NT2/D1 (cell line): ENCODE measurements around the gene DYRK1A.

Source experiments
- YY1 ChIP-seq: IDR thresholded peaks from 2 replicates; pipeline ENCODE4 v1.6.1; 2011; ENCODE audit not compliant: insufficient read length, insufficient read depth
- ZNF274 ChIP-seq: IDR thresholded peaks from 2 replicates; pipeline ENCODE4 v1.6.1; 2011; ENCODE audit warnings: mild to moderate bottlenecking, low read depth, low read length

DNA sequence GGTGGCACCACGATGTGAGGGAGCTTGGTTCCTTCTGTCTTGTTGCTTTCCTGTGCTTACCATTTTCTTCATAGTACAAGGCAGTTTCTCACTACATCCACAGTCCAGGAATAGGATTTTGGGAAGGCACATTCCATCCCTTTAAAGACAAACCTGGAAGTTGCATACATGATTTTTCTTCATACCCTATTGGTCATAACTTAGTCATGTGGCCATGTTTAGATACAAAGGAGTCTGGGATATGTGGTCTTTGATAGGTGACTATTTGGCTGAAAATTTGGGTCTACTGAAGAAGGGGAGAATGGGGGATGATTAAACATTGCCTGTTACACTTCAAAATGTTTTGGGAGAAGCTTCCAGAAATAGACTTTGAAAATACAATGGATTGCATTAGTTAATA, 7.0 kb downstream of the DYRK1A start:
- TF ChIP-seq ZNF274: no peak
- no peak for TF ChIP-seq YY1
